Keratinocyte (primary cell): ENCODE results near the gene CES5A. TPM values are rescaled to one million over a fixed set of nuclear protein-coding genes. Genes with fewer than 3 reads are reported as not detected.

Experiments
- DNase-seq: peaks from one replicate; pipeline ENCODE4 v3.0.0-alpha.2; 2011; ENCODE audit warnings: low read depth, missing footprints, low spot score
- FAIRE-seq: peaks from 2 replicates; lab custom pipeline; 2011; peaks lifted over from hg19 to GRCh38; lab: Jason Lieb, UNC
- H2AFZ ChIP-seq: 2 replicates; pipeline ENCODE4 v1.6.0; 2012; ENCODE audit warnings: low read length, control low read depth, inconsistent platforms; ENCODE audit not compliant: control insufficient read depth
- H3K27ac ChIP-seq: 2 replicates; pipeline ENCODE4 v1.5.1; 2011; ENCODE audit warnings: low read length; ENCODE audit not compliant: control insufficient read depth, insufficient read depth
- H3K27me3 ChIP-seq: 3 replicates; pipeline ENCODE4 v1.6.0; 2011; ENCODE audit warnings: low read length; ENCODE audit not compliant: control insufficient read depth, insufficient read depth; ENCODE audit errors: extremely low read depth
- H3K36me3 ChIP-seq, 2 experiments: 2 replicates in 1 of 2; 3 replicates in 1 of 2; pipeline ENCODE4 v1.5.1; 2011; ENCODE audit warnings: low read length in 2 of 2, mild to moderate bottlenecking in 1 of 2; ENCODE audit not compliant: control insufficient read depth in 2 of 2, insufficient read depth in 2 of 2; ENCODE audit errors: extremely low read depth in 1 of 2
- H3K4me1 ChIP-seq: 3 replicates; pipeline ENCODE4 v1.5.1; 2011; ENCODE audit warnings: low read length; ENCODE audit not compliant: control insufficient read depth, insufficient read depth; ENCODE audit errors: extremely low read depth
- H3K4me2 ChIP-seq: 3 replicates; pipeline ENCODE4 v1.6.0; 2011; ENCODE audit warnings: low read depth, low read length; ENCODE audit not compliant: control insufficient read depth, insufficient read depth; ENCODE audit errors: extremely low read depth
- H3K4me3 ChIP-seq, 3 experiments: fragments of 200-600 bp in 1 of 3; sonication (generic) in 1 of 3; 2 replicates in 2 of 3; 3 replicates in 1 of 3; pipeline ENCODE4 v1.5.1; 2011 to 2016; ENCODE audit warnings: low read length in 3 of 3, mild to moderate bottlenecking in 3 of 3, control low read depth in 2 of 3, inconsistent platforms in 1 of 3, low read depth in 1 of 3, mixed read lengths in 1 of 3, mixed run types in 1 of 3, moderate library complexity in 1 of 3; ENCODE audit not compliant: control insufficient read depth in 2 of 3, insufficient read depth in 2 of 3; ENCODE audit errors: extremely low read depth in 1 of 3
- H3K79me2 ChIP-seq: 2 replicates; pipeline ENCODE4 v1.6.0; 2012; ENCODE audit warnings: low read length; ENCODE audit not compliant: control insufficient read depth, insufficient read depth
- H3K9ac ChIP-seq: 3 replicates; pipeline ENCODE4 v1.6.0; 2011; ENCODE audit warnings: low read length; ENCODE audit not compliant: control insufficient read depth, insufficient read depth; ENCODE audit errors: extremely low read depth
- H3K9me1 ChIP-seq: 3 replicates; pipeline ENCODE4 v1.6.0; 2011; ENCODE audit warnings: low read length; ENCODE audit not compliant: control insufficient read depth, insufficient read depth; ENCODE audit errors: extremely low read depth
- H3K9me3 ChIP-seq: 2 replicates; pipeline ENCODE4 v1.5.1; 2012; ENCODE audit warnings: low read depth, low read length; ENCODE audit not compliant: control insufficient read depth
- H4K20me1 ChIP-seq: 3 replicates; pipeline ENCODE4 v1.6.0; 2011; ENCODE audit warnings: low read length; ENCODE audit not compliant: control insufficient read depth, insufficient read depth; ENCODE audit errors: extremely low read depth
- EZH2 ChIP-seq: IDR thresholded peaks from one replicate; pipeline ENCODE4 v1.6.1; 2012; ENCODE audit warnings: inconsistent platforms, mild to moderate bottlenecking, low read length, moderate library complexity
- dilution Hi-C: fragments of 300-500 bp; cut with MboI; formaldehyde crosslinking; loops from one replicate; pipeline ENCODE4 v1.7.0; 2020; ENCODE audit warnings: low sequenced_read_pairs; ENCODE audit not compliant: extremely low pct_ligation_motif_present
- polyA plus RNA-seq, 5 experiments: library from polyadenylated mRNA; depleted of rRNA in 3 of 5; stranded (reverse) in 3 of 5; stranded (forward) in 1 of 5; unstranded in 1 of 5; fragments of >200 nt; gene quantifications; 1 replicate in 1 of 5; 2 replicates in 3 of 5; 3 replicates in 1 of 5; pipeline versions ENCODE4 v1.2.1 to v1.2.3, GENCODE V29; 2011 to 2012; ENCODE audit warnings: missing spikeins in 2 of 5, low read depth in 1 of 5, low replicate concordance in 1 of 5
- TF ChIP-seq, protein P1 (sequence below), 3 experiments: IDR thresholded peaks in 1 of 3; conservative IDR thresholded peaks in 1 of 3; optimal IDR thresholded peaks in 1 of 3; 2 replicates in 2 of 3; 3 replicates in 1 of 3; pipeline versions ENCODE3 to v1.5.1; 2011; ENCODE audit warnings: low read length in 3 of 3, mild to moderate bottlenecking in 3 of 3, moderate library complexity in 2 of 3, control low read depth in 1 of 3, inconsistent platforms in 1 of 3; ENCODE audit not compliant: insufficient read depth in 2 of 3; ENCODE audit errors: extremely low read depth in 1 of 3

CES5A gene
- polyA plus RNA-seq, 1 donor (not counting 4 experiments of a cell fraction or from before 2014, with no cell fraction given), result not detected

GRCh38 chr16:55917373-55918160, 42.4 kb upstream of the CES5A start:
- H3K9me3 ChIP-seq, result no peaks in the 10 kb centered on the region
- no peak overlapping the region for H3K4me2 ChIP-seq
- H2AFZ ChIP-seq, result no peak overlapping the region
- dilution Hi-C loops, result no loop called here
- no peaks in the 10 kb centered on the region for H3K79me2 ChIP-seq
- FAIRE-seq (no peak), DNase-seq (no peak)
- TF ChIP-seq, protein P1, sequence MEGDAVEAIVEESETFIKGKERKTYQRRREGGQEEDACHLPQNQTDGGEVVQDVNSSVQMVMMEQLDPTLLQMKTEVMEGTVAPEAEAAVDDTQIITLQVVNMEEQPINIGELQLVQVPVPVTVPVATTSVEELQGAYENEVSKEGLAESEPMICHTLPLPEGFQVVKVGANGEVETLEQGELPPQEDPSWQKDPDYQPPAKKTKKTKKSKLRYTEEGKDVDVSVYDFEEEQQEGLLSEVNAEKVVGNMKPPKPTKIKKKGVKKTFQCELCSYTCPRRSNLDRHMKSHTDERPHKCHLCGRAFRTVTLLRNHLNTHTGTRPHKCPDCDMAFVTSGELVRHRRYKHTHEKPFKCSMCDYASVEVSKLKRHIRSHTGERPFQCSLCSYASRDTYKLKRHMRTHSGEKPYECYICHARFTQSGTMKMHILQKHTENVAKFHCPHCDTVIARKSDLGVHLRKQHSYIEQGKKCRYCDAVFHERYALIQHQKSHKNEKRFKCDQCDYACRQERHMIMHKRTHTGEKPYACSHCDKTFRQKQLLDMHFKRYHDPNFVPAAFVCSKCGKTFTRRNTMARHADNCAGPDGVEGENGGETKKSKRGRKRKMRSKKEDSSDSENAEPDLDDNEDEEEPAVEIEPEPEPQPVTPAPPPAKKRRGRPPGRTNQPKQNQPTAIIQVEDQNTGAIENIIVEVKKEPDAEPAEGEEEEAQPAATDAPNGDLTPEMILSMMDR (optimal IDR thresholded peaks at IDR 0.05 in 1 of 3, IDR thresholded peaks at IDR 0.05 in 1 of 3, conservative IDR thresholded peaks at IDR 0.05 in 1 of 3; ENCODE audit: extremely low read depth in 1 of 3, insufficient read depth in 2 of 3, low read length in 3 of 3), result no peak
- no peak for TF ChIP-seq EZH2
- no peak overlapping the region for H3K9ac ChIP-seq
- H4K20me1 ChIP-seq, result no peaks in the 10 kb centered on the region
- no peak overlapping the region for H3K4me3 ChIP-seq
- H3K4me1 ChIP-seq, result peaks cover 5% of the 10 kb centered on the region
- no peaks in the 10 kb centered on the region for H3K36me3 ChIP-seq
- H3K27ac ChIP-seq, result no peak overlapping the region
- H3K27me3 ChIP-seq, result no peaks in the 10 kb centered on the region
- no peaks in the 10 kb centered on the region for H3K9me1 ChIP-seq

DNA sequence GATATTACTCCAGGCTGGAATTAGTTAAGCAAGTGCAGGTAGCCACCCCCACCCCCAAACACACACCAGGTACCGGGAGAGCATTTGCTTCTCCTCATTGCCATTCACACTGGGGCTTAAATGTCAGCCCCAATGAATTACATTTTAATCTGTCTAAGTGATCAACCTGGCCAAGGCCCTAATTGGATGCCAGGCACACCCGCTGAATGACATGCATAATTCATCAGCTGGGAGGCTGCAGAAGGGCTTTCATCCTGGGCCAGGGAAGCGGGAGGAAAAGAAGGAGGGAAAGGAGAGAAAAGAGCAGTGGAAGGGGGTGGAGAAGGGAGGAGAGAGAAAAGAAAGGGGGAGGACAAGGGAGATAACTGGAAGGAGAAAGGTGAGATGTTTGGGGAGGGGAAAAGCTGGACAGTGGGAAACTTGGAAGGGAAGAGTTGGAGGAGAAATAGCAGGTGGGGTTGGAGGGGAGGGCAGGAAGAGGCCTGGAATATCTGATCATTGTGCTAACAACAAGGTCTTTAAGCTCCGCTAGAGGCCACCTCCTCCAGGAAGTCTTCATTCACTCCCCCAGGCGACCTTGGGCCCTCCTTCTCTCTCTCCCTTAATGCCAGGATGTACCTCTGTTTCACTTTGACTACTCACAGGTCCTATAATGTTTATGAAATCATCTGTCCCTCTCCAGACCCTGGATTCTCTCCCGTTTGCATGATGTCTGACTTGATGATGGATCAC, 40.1 kb upstream of the CES5A start:
- Histone ChIP-seq H3K36me3 (no peaks in the 10 kb centered on the region), H3K4me2 (no peak overlapping the region), H2AFZ (no peak overlapping the region), H3K9me3 (no peaks in the 10 kb centered on the region), H3K79me2 (no peaks in the 10 kb centered on the region), H3K27me3 (no peaks in the 10 kb centered on the region), H3K4me3 (no peak overlapping the region), H4K20me1 (no peaks in the 10 kb centered on the region), H3K27ac (no peak overlapping the region), H3K9ac (no peak overlapping the region), H3K9me1 (no peaks in the 10 kb centered on the region), H3K4me1 (peaks cover 5% of the 10 kb centered on the region)
- FAIRE-seq, result no peak
- dilution Hi-C loops, result no loop called here
- TF ChIP-seq, protein P1 (optimal IDR thresholded peaks at IDR 0.05 in 1 of 3, IDR thresholded peaks at IDR 0.05 in 1 of 3, conservative IDR thresholded peaks at IDR 0.05 in 1 of 3; ENCODE audit: extremely low read depth in 1 of 3, insufficient read depth in 2 of 3, low read length in 3 of 3), result no peak
- TF ChIP-seq EZH2, result no peak
- DNase-seq, result no peak
